Measurements from ENCODE around the gene CSKMT.
A peak's percentile ranks its signal among the peaks of the same experiment; 100 is the strongest.
"Not testable (repeated sequence)": the region's sequence is repeated elsewhere in the genome, so short reads cannot be mapped to it uniquely, and the experiment has no call there.

Gene CSKMT

GRCh38 chr11:62667460-62667859, 2.3 kb downstream of the CSKMT start:
- POLR2A ChIA-PET (ENCODE audit: low non-redundant PET): no interaction called here
- no peak for DNase-seq (ENCODE audit: low spot score)
- peak overlapping the region; percentile 94 for H3K27ac ChIP-seq
- TF ChIP-seq, protein P1, sequence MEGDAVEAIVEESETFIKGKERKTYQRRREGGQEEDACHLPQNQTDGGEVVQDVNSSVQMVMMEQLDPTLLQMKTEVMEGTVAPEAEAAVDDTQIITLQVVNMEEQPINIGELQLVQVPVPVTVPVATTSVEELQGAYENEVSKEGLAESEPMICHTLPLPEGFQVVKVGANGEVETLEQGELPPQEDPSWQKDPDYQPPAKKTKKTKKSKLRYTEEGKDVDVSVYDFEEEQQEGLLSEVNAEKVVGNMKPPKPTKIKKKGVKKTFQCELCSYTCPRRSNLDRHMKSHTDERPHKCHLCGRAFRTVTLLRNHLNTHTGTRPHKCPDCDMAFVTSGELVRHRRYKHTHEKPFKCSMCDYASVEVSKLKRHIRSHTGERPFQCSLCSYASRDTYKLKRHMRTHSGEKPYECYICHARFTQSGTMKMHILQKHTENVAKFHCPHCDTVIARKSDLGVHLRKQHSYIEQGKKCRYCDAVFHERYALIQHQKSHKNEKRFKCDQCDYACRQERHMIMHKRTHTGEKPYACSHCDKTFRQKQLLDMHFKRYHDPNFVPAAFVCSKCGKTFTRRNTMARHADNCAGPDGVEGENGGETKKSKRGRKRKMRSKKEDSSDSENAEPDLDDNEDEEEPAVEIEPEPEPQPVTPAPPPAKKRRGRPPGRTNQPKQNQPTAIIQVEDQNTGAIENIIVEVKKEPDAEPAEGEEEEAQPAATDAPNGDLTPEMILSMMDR (conservative IDR thresholded peaks at IDR 0.05; ENCODE audit: low read depth): no peak
- CTCF ChIA-PET: interaction anchor here (0.6 to 0.7 kb wide), 2 partner anchors 54 to 243 kb away, joined by 3 to 4 read pairs; no protein-coding TSS in a partner anchor

DNA sequence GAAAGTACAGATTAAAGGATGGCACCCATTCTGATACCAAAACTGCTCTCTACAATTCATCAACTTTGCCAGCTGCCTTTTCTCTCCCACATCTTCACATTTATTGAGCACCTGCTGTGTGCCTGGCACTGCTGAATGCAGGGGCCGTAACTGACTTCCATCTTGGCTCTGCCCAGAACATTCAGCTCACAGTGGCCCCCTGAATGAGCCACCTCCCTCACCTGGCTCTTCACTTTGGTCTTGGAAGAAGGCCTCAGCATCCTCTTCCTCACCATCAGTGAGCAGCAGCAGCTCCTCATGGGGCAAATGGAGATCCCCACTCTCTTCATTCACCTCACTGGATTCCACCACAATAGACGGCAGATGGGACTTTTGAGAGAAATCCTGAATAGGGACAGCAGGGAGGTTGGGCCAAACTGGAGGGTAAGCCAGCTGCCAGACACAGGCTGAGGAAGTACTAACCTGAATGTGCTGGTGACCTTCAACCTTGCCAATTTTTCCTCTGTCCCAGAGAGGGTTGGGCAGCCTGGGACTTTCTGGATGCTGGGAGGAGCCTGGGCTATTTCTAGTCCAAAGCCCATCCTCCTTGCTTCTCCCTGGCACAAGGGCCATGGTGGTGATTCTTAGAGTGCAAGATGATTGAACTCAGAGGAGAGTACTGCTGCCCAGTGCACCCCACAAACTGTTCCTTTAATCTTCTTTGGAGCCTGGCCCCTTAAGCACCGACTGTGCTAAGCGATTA, 4.5 kb downstream of the CSKMT start:
- TF ChIP-seq, protein P1 (conservative IDR thresholded peaks at IDR 0.05; ENCODE audit: low read depth): no peak
- H3K27ac ChIP-seq: peak overlapping the region; percentile 94
- CTCF ChIA-PET: interaction anchor here (0.6 kb wide), 2 partner anchors 24 to 75 kb away, joined by 4 to 6 read pairs; no protein-coding TSS in a partner anchor
- DNase-seq (ENCODE audit: low spot score): no peak
- POLR2A ChIA-PET (ENCODE audit: low non-redundant PET): interaction anchor here (0.7 to 0.8 kb wide), 2 partner anchors 15 to 96 kb away, joined by 3 to 4 read pairs; partner anchors contain the start of gene EEF1G

- ChIA-PET POLR2A (ENCODE audit: low non-redundant PET) (interaction anchor here (0.9 to 1.5 kb wide), 2 partner anchors 49 to 97 kb away, joined by 4 to 7 read pairs; partner anchors contain the start of genes B3GAT3 and EEF1G), CTCF (interaction anchor here (0.6 kb wide), 1 partner anchor 529 kb away, joined by 4 read pairs; no protein-coding TSS in a partner anchor)
- TF ChIP-seq, protein P1 (conservative IDR thresholded peaks at IDR 0.05; ENCODE audit: low read depth): no peak
- DNase-seq (ENCODE audit: low spot score): no peak
- H3K27ac ChIP-seq: peak overlapping the region; percentile 94
Measured at GRCh38 chr11:62671236-62671607, 6.1 kb downstream of the CSKMT start.

DNA sequence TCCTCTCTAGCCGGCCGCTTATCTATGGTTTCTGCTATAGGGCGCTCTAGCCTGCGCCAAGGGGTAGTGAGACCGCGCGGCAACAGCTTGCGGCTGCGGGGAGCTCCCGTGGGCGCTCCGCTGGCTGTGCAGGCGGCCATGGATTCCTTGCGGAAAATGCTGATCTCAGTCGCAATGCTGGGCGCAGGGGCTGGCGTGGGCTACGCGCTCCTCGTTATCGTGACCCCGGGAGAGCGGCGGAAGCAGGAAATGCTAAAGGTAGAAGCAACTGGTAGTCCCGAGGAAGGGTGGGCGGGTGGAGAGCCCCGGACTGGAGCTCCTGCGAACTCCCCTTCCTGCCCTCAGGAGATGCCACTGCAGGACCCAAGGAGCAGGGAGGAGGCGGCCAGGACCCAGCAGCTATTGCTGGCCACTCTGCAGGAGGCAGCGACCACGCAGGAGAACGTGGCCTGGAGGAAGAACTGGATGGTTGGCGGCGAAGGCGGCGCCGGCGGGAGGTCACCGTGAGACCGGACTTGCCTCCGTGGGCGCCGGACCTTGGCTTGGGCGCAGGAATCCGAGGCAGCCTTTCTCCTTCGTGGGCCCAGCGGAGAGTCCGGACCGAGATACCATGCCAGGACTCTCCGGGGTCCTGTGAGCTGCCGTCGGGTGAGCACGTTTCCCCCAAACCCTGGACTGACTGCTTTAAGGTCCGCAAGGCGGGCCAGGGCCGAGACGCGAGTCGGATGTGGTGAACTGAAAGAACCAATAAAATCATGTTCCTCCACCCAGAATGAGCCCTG, 6.7 kb downstream of the CSKMT start, which contains the start of the genes LBHD1 and UQCC3:
LBHD1 (minus strand) TSS at position 660 of the 782 bp plus-strand sequence. CDS start 2,236 bp downstream, outside the sequence.
UQCC3 (plus strand) TSS at position 66 of the 782 bp plus-strand sequence; CDS start at position 139, 73 bp downstream.
- POLR2A ChIA-PET (ENCODE audit: low non-redundant PET): interaction anchor here (0.9 to 1.5 kb wide), 3 partner anchors 50 to 98 kb away, joined by 4 to 7 read pairs (median 4); partner anchors contain the start of genes B3GAT3, EEF1G and ZBTB3
- H3K27ac ChIP-seq: peak within 1 kb of the TSS; percentile 94
- DNase-seq (ENCODE audit: low spot score): peak; percentile 80
- CTCF ChIA-PET: interaction anchor here (0.6 to 1.1 kb wide), 3 partner anchors 37 to 529 kb away, joined by 3 to 4 read pairs (median 3); no protein-coding TSS in a partner anchor
- TF ChIP-seq, protein P1 (conservative IDR thresholded peaks at IDR 0.05; ENCODE audit: low read depth): no peak

- POLR2A ChIA-PET (ENCODE audit: low non-redundant PET): no interaction called here
- peak overlapping the region; percentile 94 for H3K27ac ChIP-seq
- TF ChIP-seq, protein P1 (conservative IDR thresholded peaks at IDR 0.05; ENCODE audit: low read depth): no peak
- CTCF ChIA-PET: interaction anchor here (0.7 to 1.1 kb wide), 3 partner anchors 8 to 80 kb away, joined by 3 to 4 read pairs (median 3); no protein-coding TSS in a partner anchor
- DNase-seq (ENCODE audit: low spot score): no peak
Measured at GRCh38 chr11:62673196-62673525, 8.0 kb downstream of the CSKMT start.

DNA sequence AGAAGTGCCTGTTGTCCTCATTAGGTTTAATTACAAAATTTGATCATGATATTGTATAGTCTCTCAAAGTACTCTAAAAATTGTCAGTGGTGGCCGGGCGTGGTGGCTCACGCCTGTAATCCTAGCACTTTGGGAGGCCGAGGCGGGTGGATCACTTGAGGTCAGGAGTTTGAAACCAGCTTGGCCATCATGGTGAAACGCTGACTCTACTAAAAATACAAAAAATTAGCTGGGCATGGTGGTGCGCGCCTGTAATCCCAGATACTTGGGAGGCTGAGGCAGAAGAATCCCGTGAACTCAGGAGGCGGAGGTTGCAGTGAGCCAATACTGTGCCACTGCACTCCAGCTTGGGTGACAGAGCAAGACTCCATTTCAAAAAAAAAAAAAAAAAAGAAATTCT, 10.3 kb downstream of the CSKMT start:
- CTCF ChIA-PET: interaction anchor here (0.6 kb wide), 1 partner anchor 30 kb away, joined by 3 read pairs; no protein-coding TSS in a partner anchor
- DNase-seq (ENCODE audit: low spot score); POLR2A ChIA-PET (ENCODE audit: low non-redundant PET): not testable (repeated sequence)
- peak overlapping the region; percentile 57 for H3K27ac ChIP-seq

Data from RWPE1 (cell line).